Parathyroid adenoma (tissue), 2 donors: ENCODE results near the gene COL5A2.

ENCODE experiments used
- H2AFZ ChIP-seq: fragments of 300-600 bp; sonication (generic); one replicate; pipeline ENCODE4 v1.7.0; 2017; ENCODE audit warnings: antibody characterized with exemption, mild to moderate bottlenecking
- H3K27ac ChIP-seq: fragments of 300-600 bp; sonication (generic); one replicate; pipeline ENCODE4 v1.7.0; 2017
- H3K27me3 ChIP-seq: fragments of 300-600 bp; sonication (generic); one replicate; pipeline ENCODE4 v1.7.0; 2017; ENCODE audit warnings: low read length; ENCODE audit not compliant: control insufficient read depth, insufficient read depth
- H3K36me3 ChIP-seq: fragments of 300-600 bp; sonication (generic); one replicate; pipeline ENCODE4 v1.7.0; 2017; ENCODE audit warnings: low read length; ENCODE audit not compliant: control insufficient read depth, insufficient read depth
- H3K4me1 ChIP-seq: fragments of 300-600 bp; sonication (generic); one replicate; pipeline ENCODE4 v1.7.0; 2017; ENCODE audit warnings: control low read depth
- H3K4me2 ChIP-seq: fragments of 300-600 bp; sonication (generic); one replicate; pipeline ENCODE4 v1.7.0; 2017; ENCODE audit warnings: low read length
- H3K4me3 ChIP-seq: fragments of 300-600 bp; sonication (generic); one replicate; pipeline ENCODE4 v1.7.0; 2017; ENCODE audit warnings: low read depth, low read length
- H3K79me2 ChIP-seq: fragments of 300-600 bp; sonication (generic); one replicate; pipeline ENCODE4 v1.7.0; 2017; ENCODE audit warnings: control low read depth
- H3K9ac ChIP-seq: fragments of 300-600 bp; sonication (generic); one replicate; pipeline ENCODE4 v1.7.0; 2017; ENCODE audit warnings: mild to moderate bottlenecking
- H3K9me3 ChIP-seq: fragments of 300-600 bp; sonication (generic); one replicate; pipeline ENCODE4 v1.7.0; 2017; ENCODE audit warnings: low read length; ENCODE audit not compliant: control insufficient read depth
- TF ChIP-seq, protein P1 (sequence below): fragments of 300-600 bp; sonication (generic); IDR thresholded peaks from one replicate; pipeline ENCODE4 v1.7.0; 2017; ENCODE audit warnings: antibody characterized with exemption, mild to moderate bottlenecking
- donor health status: primary hyperparathyroidism.

Gene COL5A2

DNA sequence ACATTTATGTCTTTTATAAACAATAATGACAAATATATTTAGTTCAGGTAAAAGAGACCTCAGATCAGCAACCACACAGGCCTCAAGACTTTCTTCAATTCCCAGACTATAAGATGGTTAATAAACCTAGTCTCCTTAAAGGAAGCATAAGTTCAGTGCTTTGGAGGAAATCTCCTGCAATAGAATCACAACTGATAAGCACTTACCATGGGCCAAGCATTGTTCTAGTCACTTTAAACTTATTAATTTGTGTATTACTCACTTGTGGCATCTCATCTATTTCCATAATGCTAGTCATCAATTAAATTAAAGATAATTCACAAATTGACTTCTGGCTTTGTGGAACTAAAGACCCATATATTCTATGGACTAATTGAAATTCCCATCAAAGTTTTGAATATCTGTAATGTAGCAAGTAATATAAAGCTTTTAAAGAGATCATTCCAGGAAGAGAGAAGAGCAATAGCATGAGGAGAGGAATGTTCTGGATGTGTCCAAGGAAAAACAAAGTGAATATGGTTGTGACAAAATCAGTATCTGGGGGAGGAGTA is 163.2 kb downstream of the COL5A2 start:
- Histone ChIP-seq H3K4me3 (no peak overlapping the region), H3K4me1 (no peaks in the 10 kb centered on the region), H3K79me2 (no peaks in the 10 kb centered on the region), H3K27me3 (no peaks in the 10 kb centered on the region), H3K9me3 (no peaks in the 10 kb centered on the region), H3K36me3 (no peaks in the 10 kb centered on the region), H3K9ac (no peak overlapping the region), H3K27ac (no peak overlapping the region), H2AFZ (no peak overlapping the region), H3K4me2 (no peak overlapping the region)
- TF ChIP-seq, protein P1, sequence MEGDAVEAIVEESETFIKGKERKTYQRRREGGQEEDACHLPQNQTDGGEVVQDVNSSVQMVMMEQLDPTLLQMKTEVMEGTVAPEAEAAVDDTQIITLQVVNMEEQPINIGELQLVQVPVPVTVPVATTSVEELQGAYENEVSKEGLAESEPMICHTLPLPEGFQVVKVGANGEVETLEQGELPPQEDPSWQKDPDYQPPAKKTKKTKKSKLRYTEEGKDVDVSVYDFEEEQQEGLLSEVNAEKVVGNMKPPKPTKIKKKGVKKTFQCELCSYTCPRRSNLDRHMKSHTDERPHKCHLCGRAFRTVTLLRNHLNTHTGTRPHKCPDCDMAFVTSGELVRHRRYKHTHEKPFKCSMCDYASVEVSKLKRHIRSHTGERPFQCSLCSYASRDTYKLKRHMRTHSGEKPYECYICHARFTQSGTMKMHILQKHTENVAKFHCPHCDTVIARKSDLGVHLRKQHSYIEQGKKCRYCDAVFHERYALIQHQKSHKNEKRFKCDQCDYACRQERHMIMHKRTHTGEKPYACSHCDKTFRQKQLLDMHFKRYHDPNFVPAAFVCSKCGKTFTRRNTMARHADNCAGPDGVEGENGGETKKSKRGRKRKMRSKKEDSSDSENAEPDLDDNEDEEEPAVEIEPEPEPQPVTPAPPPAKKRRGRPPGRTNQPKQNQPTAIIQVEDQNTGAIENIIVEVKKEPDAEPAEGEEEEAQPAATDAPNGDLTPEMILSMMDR, result no peak

- Histone ChIP-seq H3K36me3 (no peaks in the 10 kb centered on the region), H3K9me3 (no peaks in the 10 kb centered on the region), H3K79me2 (no peaks in the 10 kb centered on the region), H3K27me3 (no peaks in the 10 kb centered on the region), H2AFZ (no peak overlapping the region), H3K4me2 (no peak overlapping the region), H3K4me3 (no peak overlapping the region), H3K4me1 (no peaks in the 10 kb centered on the region), H3K27ac (no peak overlapping the region), H3K9ac (no peak overlapping the region)
- TF ChIP-seq, protein P1, result no peak
Observed at GRCh38 chr2:189015359-189015758, 164.2 kb downstream of the COL5A2 start.

GRCh38 chr2:189014449-189015138 is 165.0 kb downstream of the COL5A2 start:
- Histone ChIP-seq H3K4me3 (no peak overlapping the region), H3K36me3 (no peaks in the 10 kb centered on the region), H3K9me3 (no peaks in the 10 kb centered on the region), H3K4me1 (no peaks in the 10 kb centered on the region), H2AFZ (no peak overlapping the region), H3K27me3 (no peaks in the 10 kb centered on the region), H3K79me2 (no peaks in the 10 kb centered on the region), H3K9ac (no peak overlapping the region), H3K27ac (no peak overlapping the region), H3K4me2 (no peak overlapping the region)
- TF ChIP-seq, protein P1, result no peak

DNA sequence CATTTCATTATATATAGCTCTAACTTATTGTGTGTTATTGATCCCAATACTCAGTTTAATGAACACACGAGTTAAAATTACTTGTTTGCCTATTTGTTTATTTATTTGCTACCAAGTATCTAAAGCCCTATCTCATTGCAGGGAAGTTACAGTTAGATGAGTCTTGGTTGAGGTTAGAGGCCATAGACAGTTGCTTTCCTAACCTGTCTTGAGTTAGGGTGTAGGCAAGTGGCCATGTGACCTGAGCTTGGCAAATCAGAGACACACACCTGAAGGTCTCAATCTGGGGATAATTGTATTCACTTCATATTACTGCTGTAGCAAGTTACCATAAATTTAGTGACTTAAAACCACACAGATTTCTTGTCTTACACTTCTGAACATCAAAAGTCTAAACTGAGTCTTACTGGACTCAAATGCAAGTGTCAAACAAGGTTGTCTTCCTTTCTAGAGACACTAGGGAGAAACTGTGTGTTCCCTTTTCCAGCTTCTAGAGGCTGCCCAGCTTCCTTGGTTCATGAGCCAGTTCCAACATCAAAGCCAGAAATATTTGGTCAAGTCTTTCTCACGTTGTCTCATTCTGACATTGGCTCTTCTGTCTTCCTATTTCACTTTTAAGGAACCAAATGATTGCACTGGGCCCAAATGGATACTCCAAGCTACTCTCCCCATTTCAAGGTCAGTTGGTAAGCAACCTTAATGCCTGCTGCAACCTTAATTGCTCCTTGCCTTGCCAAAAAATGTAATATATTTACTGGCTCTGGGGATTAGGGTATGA is 165.7 kb downstream of the COL5A2 start:
- H3K27ac ChIP-seq, result no peak overlapping the region

More for the DNA sequence above, 165.7 kb downstream of the COL5A2 start:
- Histone ChIP-seq H3K4me2 (no peak overlapping the region), H3K27me3 (no peaks in the 10 kb centered on the region), H3K4me1 (no peaks in the 10 kb centered on the region), H3K4me3 (no peak overlapping the region), H3K9ac (no peak overlapping the region), H3K9me3 (no peaks in the 10 kb centered on the region), H3K79me2 (no peaks in the 10 kb centered on the region), H3K36me3 (no peaks in the 10 kb centered on the region), H2AFZ (no peak overlapping the region)
- TF ChIP-seq, protein P1, result no peak
